GM12892 (cell line): Measurements from ENCODE around the gene ST6GAL1.
A peak's percentile ranks its signal among the peaks of the same experiment; 100 is the strongest.

Experiments used
- DNase-seq: peaks from one replicate; pipeline ENCODE4 v3.0.0; 2011; ENCODE audit not compliant: insufficient read length
- FAIRE-seq: peaks from 2 replicates; lab custom pipeline; 2011; peaks lifted over from hg19 to GRCh38; lab: Jason Lieb, UNC
- POLR2A ChIP-seq: IDR thresholded peaks from 2 replicates; pipeline ENCODE4 v1.6.1; 2011; ENCODE audit warnings: low read depth, low read length, control low read depth
- POLR2AphosphoS5 ChIP-seq: IDR thresholded peaks from 2 replicates; pipeline ENCODE4 v1.6.1; 2011; ENCODE audit warnings: low read depth, low read length, control low read depth
- TAF1 ChIP-seq: IDR thresholded peaks from 2 replicates; pipeline ENCODE4 v1.6.1; 2011; ENCODE audit warnings: low read depth, mild to moderate bottlenecking, control low read depth, low read length, borderline replicate concordance

ST6GAL1 gene

DNA sequence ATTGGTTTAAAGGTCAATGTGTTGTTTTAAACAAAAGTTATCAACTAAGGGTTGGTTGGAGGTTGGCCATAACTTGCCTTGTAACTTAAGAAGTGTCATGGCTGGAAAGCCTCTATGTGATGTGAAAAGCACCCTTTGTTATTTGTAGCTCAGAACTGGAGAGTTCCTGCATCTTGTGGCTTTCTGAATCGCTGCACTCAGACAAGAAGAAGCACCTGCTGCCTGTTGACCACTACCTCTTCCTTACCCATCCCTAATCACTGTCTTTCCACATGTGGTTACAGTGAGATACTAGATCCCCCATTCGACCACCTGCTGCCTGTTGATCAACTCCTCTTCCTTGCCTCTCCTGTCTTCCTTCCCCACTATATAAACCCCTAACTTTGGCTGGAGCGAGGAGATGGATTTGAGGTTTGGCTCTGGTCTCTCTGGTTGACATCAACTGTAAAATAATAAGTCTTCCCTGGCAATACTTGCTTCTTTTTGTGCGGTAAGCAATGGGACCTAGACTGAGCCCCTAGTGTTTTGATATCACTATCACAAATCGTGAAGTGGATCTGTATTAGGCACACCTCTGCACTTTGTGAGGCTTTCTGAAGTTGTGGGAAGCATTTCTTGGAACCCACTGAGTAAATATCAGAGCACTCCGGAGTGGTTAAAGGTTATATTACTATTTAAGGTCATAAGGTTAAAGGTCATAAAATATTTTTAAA lies 195.1 kb downstream of the ST6GAL1 start:
- peak; percentile 70 for FAIRE-seq
- TF ChIP-seq POLR2AphosphoS5 (no peak), POLR2A (no peak), TAF1 (no peak)
- DNase-seq = no peak
